ENCODE results near the gene SCD. TPM values are rescaled to one million over a fixed set of nuclear protein-coding genes. Genes with fewer than 3 reads are reported as not detected.

Gene SCD
- total RNA-seq, 1 donor from 2014 or later: 21.2 TPM

DNA sequence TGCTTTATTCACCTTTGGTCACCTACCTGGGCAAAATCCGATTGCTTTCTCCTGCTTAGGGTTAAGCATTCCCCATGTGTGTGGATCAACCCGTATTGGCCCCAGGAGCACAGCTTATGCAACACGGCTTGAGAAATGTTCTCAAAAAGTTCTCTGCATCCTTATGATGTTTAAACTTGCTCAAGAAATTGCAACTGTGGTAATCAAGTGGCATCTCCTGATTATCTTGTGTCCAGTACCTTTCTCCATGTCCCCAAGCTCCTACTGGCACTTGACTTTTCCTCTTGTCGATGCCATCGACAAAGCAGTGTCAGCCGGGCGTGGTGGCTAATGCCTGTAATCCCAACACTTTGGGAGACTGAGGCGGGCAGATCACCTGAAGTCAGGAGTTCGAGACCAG is 12.3 kb upstream of the SCD start:
- intact Hi-C loops (cut with DNase I): no loop called here
- ATAC-seq (ENCODE audit: poor library complexity) (no peak), DNase-seq (no peak)

GRCh38 chr10:100338434-100339036 is 8.5 kb upstream of the SCD start:
- ATAC-seq (ENCODE audit: poor library complexity) (peak; percentile 84), DNase-seq (peak; percentile 83)
- intact Hi-C loops (cut with DNase I): no loop called here

DNA sequence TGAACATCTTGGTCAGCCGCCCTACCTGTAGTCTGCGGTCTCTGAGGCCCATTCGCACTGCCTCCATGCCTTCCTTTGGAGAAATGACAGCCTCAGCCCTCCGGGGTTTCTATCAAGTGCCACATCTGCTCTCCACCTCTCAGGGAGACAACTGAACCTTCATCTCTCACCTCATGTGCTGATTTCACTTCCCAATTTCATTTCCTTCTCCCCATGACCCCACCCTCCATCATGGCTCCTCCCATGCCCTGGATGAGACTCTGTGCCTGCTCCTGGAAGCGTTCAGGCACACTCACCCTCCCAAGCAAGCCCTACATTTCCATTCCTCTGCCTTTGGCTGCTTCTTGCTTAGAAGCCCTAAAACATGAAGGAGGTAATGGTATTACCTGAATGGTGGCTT is 7.8 kb upstream of the SCD start:
- ATAC-seq (ENCODE audit: poor library complexity) (no peak), DNase-seq (no peak)
- intact Hi-C loops (cut with DNase I): no loop called here

- ATAC-seq (ENCODE audit: poor library complexity) (peak; percentile 70), DNase-seq (peak; percentile 75)
- intact Hi-C loops (cut with DNase I): loop anchor here (10.0 kb wide), 1 partner anchor 174 kb away; the partner anchor contains the start of gene SEC31B
These were observed 5.8 kb upstream of the SCD start for GRCh38 chr10:100340948-100341847.

DNA sequence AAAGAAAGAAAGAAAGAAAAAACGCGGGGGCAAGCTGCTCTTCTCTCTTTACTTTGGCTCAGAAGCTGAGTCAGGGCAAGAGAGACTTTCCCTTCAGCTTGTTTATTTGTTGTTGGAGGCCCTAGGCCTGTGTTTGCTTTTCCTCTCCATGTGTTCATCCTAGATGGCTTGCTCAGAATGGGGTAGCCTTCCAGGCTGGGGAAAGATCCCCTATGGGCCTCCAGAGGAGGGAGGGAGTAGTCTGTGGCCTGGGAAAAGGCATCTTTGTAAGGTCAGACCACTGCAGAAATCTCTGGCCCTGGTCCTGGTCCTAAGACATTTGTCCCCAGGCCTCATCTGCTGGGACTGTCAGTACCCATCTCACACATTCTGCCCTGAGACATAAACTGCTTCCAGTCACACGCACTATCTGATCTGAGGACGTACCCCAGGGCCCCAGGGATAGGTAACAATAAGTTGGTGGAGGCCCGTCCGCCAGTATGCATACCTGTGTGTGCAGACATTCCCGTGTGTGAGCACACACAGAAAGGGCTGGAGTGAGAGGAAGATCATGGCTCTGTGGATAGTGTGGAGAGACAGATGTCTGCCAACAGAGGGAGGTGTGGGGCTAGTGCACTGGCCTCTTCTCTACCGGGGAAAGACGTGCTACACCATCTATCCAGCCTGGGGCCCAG is 4.9 kb upstream of the SCD start:
- DNase-seq (no peak), ATAC-seq (ENCODE audit: poor library complexity) (peak; percentile 66)
- intact Hi-C loops (cut with DNase I): loop anchor here (2.0 to 10.0 kb wide), 2 partner anchors 91 to 173 kb away; partner anchors contain the start of gene SEC31B

DNA sequence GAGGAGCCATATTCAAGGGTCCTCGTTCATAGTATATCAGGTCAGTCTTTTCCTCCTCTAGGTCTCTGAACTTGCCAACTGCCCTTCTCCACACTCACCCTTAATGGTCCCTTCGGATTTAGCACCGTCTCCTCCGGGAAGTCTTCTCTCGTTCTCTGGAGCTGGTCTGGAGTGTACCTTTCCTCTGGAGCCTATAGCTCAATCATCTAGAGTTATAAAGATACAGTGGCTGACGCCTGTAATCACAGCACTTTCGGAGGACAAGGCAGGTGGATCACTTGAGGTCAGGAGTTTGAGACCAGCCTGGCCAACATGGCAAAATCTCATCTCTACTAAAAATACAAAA is 4.4 kb upstream of the SCD start:
- ATAC-seq (ENCODE audit: poor library complexity): no peak
- intact Hi-C loops (cut with DNase I): loop anchor here (2.0 to 10.0 kb wide), 2 partner anchors 90 to 172 kb away; partner anchors contain the start of gene SEC31B
- DNase-seq: no peak

- intact Hi-C loops (cut with DNase I): loop anchor here (10.0 kb wide), 1 partner anchor 170 kb away; the partner anchor contains the start of gene SEC31B
- no peak for ATAC-seq (ENCODE audit: poor library complexity)
- no peak for DNase-seq
These were observed 2.7 kb upstream of the SCD start for GRCh38 chr10:100344241-100344788.

DNA sequence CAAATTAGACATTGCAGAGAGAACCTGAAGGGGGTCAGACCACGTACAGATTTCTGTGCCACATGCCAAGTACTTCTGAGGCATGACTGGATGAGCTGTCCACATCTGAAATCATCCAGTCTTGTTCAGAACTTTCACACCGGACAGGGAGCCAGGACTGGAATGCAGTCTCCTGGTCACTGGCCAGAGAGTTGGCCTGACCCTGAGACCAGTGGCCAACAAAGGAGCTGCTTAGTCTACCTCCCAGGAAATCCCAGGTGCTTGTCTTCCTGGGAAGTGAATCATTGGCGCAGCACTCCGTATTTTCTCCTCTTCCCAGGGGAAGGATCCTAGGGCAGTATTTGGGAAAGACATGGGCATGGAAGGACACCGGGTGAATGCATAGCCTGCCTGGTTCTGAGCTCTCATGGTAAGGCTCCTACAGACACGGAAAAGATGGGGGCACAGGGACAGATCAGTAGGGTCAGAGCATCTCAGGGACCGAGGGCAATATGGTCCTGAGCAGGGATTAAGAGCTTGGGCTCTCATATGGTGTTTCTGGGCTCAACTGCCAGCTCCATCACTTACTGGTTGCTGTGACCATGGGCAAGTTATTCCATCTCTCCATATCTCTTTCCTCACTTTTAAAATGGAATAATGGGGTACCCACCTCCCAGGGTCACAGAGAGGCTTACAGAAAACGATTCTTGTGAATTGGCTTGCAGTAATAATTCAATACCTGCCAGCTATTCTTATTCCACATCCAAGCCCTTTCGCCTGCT is 1.3 kb upstream of the SCD start:
- no peak for ATAC-seq (ENCODE audit: poor library complexity)
- no peak for DNase-seq
- intact Hi-C loops (cut with DNase I): loop anchor here (10.0 kb wide), 1 partner anchor 169 kb away; the partner anchor contains the start of gene SEC31B

- peak; percentile 73 for DNase-seq
- intact Hi-C loops (cut with DNase I): loop anchor here (10.0 kb wide), 1 partner anchor 168 kb away; the partner anchor contains the start of gene SEC31B
- ATAC-seq (ENCODE audit: poor library complexity): peak; percentile 69
These were observed 675 bp upstream of the SCD start for GRCh38 chr10:100346351-100346764.

GRCh38 chr10:100347568-100348195 is 649 bp downstream of the SCD start:
- no peak for DNase-seq
- peak; percentile 47 for ATAC-seq (ENCODE audit: poor library complexity)
- intact Hi-C loops (cut with DNase I): loop anchor here (10.0 kb wide), 1 partner anchor 167 kb away; the partner anchor contains the start of gene SEC31B

- ATAC-seq (ENCODE audit: poor library complexity): no peak
- intact Hi-C loops (cut with DNase I): loop anchor here (10.0 kb wide), 1 partner anchor 166 kb away; the partner anchor contains the start of gene SEC31B
- DNase-seq: no peak
These were observed 1.4 kb downstream of the SCD start for GRCh38 chr10:100348389-100348927.

- no peak for DNase-seq
- intact Hi-C loops (cut with DNase I): loop anchor here (10.0 kb wide), 1 partner anchor 166 kb away; the partner anchor contains the start of gene SEC31B
- no peak for ATAC-seq (ENCODE audit: poor library complexity)
These were observed 2.1 kb downstream of the SCD start for GRCh38 chr10:100349087-100349486.

DNA sequence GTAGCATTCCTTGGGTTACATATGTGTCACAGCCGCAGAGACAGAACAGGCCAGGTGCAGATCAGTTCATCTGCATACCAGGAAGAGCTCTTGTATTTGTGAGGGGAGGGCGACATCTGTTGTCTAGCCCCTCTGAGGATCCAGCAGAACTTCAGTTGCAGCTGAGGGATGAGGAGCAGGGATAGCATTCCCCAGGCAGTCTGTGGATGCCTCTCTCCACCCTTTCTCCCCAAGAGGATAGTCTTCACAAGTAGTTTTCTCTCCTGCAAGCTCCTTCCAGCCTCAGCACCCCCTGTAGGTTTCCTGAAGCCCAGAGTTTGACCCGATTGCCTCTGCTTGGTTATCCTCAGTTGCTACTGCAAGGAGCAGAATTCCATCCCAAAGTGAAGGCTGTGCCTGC is 2.6 kb downstream of the SCD start:
- intact Hi-C loops (cut with DNase I): loop anchor here (10.0 kb wide), 1 partner anchor 165 kb away; the partner anchor contains the start of gene SEC31B
- DNase-seq (no peak), ATAC-seq (ENCODE audit: poor library complexity) (no peak)

DNA sequence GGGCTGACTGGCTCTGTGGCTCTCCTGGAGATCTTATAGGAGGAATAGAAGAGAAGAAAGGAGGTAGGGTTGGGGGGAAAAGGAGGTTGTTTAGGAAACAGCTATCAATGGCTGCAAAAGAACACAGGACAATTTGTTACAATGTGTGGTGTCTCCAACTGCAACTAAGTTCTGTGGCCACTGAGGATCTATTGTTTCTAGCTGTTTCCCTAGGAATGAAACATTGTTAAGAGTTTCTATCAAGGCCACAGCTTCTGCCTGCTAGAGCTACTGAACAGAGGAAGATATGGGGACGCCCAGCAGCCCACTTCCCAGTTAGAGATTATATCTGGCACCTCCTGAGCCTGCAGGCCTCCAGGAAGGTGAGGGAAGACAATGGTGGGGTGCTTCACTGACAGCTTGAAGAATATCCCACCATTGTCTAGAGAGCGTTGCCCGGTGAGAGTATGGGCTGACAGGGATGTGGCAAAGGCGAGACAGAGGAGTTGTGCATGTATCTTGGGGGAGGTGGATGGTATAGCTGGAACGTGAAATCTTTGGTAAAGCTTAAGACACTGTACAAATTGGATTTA is 4.0 kb downstream of the SCD start:
- no peak for ATAC-seq (ENCODE audit: poor library complexity)
- no peak for DNase-seq
- intact Hi-C loops (cut with DNase I): no loop called here

DNA sequence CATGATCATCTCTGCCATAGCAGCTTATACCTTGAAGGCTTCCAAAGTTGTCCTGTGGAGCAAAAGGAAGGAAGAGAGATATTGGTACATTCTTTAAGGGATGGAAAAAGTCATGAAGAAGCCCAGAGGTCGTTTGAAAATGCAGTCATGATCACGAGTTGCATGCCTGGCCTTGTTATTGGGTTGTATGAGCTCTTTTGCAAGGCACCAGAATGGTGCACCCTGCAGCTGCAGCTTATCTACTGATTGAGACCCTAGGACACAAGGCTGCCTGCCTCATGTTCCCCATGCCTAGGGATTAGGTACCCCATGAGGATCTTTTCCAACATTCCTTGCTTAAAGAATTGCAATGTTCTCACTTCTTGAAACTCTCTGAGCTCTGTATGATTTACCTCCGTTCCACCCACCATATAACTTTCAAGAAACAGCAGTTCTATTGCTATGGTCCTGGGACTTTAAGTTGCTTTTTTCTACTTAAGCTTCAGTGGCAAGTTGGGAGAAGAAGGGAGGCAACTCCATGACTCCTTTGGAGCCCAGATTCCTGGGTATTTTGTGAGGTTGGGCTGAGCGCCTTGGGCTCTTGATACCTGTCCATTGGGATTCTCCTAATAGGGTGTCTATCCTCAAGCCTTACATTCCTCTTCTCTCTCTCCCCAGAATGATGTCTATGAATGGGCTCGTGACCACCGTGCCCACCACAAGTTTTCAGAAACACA is 6.9 kb downstream of the SCD start:
- ATAC-seq (ENCODE audit: poor library complexity): no peak
- intact Hi-C loops (cut with DNase I): no loop called here
- no peak for DNase-seq

DNA sequence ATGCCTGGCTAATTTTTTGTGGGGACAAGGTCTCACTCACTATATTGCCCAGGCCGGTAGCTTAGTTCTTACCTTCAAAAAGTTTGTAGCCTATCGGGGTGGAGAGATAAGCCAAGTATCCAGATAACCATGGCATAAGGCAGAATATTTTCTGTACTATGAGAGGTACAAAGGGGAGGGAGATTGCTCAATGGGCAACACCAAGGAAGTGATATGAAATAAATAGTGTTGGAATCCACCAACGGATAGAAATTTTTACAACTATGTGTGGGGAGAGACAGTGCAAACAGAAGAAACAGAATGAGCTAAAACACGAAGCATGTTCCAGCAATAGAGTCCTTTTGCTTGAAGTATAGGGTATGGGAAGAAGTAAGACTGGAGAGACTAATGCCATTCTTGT is 8.1 kb downstream of the SCD start:
- DNase-seq (no peak), ATAC-seq (ENCODE audit: poor library complexity) (no peak)
- intact Hi-C loops (cut with DNase I): no loop called here
